Measurements from ENCODE around the gene TMC2. TPM values are rescaled to one million over a fixed set of nuclear protein-coding genes. Genes with fewer than 3 reads are reported as not detected.

Gene TMC2
- total RNA-seq, 2 experiments from 2014 or later: not detected

- ChIA-PET POLR2A (no interaction called here), CTCF (interaction anchor here (1.2 kb wide), 1 partner anchor 38 kb away, joined by 3 read pairs; no protein-coding TSS in a partner anchor)
- Mint-ChIP-seq H3K4me3 (no peak overlapping the region), H3K36me3 (ENCODE audit: low read depth) (no peaks in the 10 kb centered on the region), H3K27me3 (peaks cover 12% of the 10 kb centered on the region), H3K9me3 (peaks cover 5% of the 10 kb centered on the region), H3K27ac (no peak overlapping the region), H3K4me1 (ENCODE audit: low read depth) (no peaks in the 10 kb centered on the region)
- intact Hi-C loops (cut with micrococcal nuclease): no loop called here
- no peak for TF ChIP-seq CTCF (IDR thresholded peaks at IDR 0.05)
- DNase-seq (no peak), ATAC-seq (no peak)
These were observed 70.2 kb downstream of the TMC2 start for GRCh38 chr20:2606507-2607006.

GRCh38 chr20:2610326-2610725, 74.0 kb downstream of the TMC2 start:
- Mint-ChIP-seq H3K27me3 (peaks cover 16% of the 10 kb centered on the region), H3K36me3 (ENCODE audit: low read depth) (no peaks in the 10 kb centered on the region), H3K27ac (no peak overlapping the region), H3K9me3 (peaks cover 5% of the 10 kb centered on the region), H3K4me3 (no peak overlapping the region), H3K4me1 (ENCODE audit: low read depth) (no peaks in the 10 kb centered on the region)
- POLR2A ChIA-PET: no interaction called here
- DNase-seq (no peak), ATAC-seq (no peak)
- TF ChIP-seq CTCF (IDR thresholded peaks at IDR 0.05): no peak
- CTCF ChIA-PET: no interaction called here
- intact Hi-C loops (cut with micrococcal nuclease): no loop called here

DNA sequence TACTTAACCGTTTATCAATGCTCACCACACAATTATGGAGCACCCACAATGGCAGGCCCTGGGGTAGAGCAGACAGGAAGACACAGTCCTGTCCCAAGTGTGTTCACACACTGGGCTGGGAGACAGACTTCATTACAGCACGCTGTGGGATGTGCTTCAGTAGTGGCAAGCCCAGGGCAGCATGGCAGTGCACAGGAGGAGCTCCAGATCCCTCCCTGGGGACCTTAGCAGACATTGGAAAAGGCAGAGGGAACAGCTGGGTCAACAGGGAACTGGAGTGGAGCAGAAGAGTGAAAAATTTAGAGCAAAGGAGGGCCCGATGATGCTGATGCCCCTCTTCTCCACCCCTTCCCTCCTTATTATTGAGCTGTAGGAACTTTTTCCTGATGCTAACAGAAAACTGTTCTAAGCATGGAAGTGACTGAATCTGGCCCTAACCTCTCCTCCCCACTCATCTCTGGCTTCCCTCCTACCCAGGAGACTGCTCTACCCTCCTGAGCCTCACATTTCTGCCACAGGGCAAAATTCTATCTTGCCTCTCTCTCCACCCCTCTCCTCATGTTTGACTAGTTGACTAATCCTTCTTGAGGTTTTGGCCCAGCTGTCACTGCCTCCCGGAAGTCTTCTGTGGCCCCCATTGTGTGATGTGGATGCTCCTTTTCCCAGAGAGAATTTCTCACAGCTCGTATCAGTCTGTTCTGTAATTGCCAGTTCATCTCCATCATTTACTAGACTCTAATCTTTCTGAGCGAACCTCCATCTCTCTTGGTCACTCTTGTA, 74.8 kb downstream of the TMC2 start:
- intact Hi-C loops (cut with micrococcal nuclease): no loop called here
- ChIA-PET POLR2A (no interaction called here), CTCF (no interaction called here)
- ATAC-seq (no peak), DNase-seq (no peak)
- no peak overlapping the region for H3K27ac Mint-ChIP-seq
- peaks cover 20% of the 10 kb centered on the region for H3K27me3 Mint-ChIP-seq
- peaks cover 5% of the 10 kb centered on the region for H3K9me3 Mint-ChIP-seq
- H3K4me3 Mint-ChIP-seq: no peak overlapping the region
- TF ChIP-seq CTCF (IDR thresholded peaks at IDR 0.05): no peak
- H3K4me1 Mint-ChIP-seq (ENCODE audit: low read depth): no peaks in the 10 kb centered on the region
- no peaks in the 10 kb centered on the region for H3K36me3 Mint-ChIP-seq (ENCODE audit: low read depth)

GRCh38 chr20:2612073-2612472, 75.7 kb downstream of the TMC2 start:
- ATAC-seq (no peak), DNase-seq (no peak)
- Mint-ChIP-seq H3K27me3 (peaks cover 22% of the 10 kb centered on the region), H3K4me1 (ENCODE audit: low read depth) (no peaks in the 10 kb centered on the region), H3K4me3 (no peak overlapping the region), H3K27ac (no peak overlapping the region), H3K36me3 (ENCODE audit: low read depth) (no peaks in the 10 kb centered on the region), H3K9me3 (peaks cover 5% of the 10 kb centered on the region)
- intact Hi-C loops (cut with micrococcal nuclease): no loop called here
- ChIA-PET POLR2A (no interaction called here), CTCF (no interaction called here)
- TF ChIP-seq CTCF (IDR thresholded peaks at IDR 0.05): no peak

- Mint-ChIP-seq H3K27ac (no peak overlapping the region), H3K36me3 (ENCODE audit: low read depth) (no peaks in the 10 kb centered on the region), H3K9me3 (no peaks in the 10 kb centered on the region), H3K4me3 (no peak overlapping the region), H3K27me3 (peaks cover 18% of the 10 kb centered on the region), H3K4me1 (ENCODE audit: low read depth) (peaks cover 6% of the 10 kb centered on the region)
- ChIA-PET CTCF (no interaction called here), POLR2A (no interaction called here)
- DNase-seq (no peak), ATAC-seq (no peak)
- TF ChIP-seq CTCF (IDR thresholded peaks at IDR 0.05): no peak
- intact Hi-C loops (cut with micrococcal nuclease): no loop called here
These were observed 80.3 kb downstream of the TMC2 start for GRCh38 chr20:2616634-2617033.

Measured in activated CD8-positive, alpha-beta T cell treated with anti-CD3 and anti-CD28 coated beads for 36 hours (primary cell).